ENCODE data around the gene MYO1B.
"Not testable (repeated sequence)": the region's sequence is repeated elsewhere in the genome, so short reads cannot be mapped to it uniquely, and the experiment has no call there.

The MYO1B gene

GRCh38 chr2:191415858-191416257 is 170.7 kb downstream of the MYO1B start:
- DNase-seq = no peak

GRCh38 chr2:191417746-191418145 is 172.5 kb downstream of the MYO1B start:
- DNase-seq = no peak

- no peak for DNase-seq
Observed at GRCh38 chr2:191421950-191422349, 176.7 kb downstream of the MYO1B start.

GRCh38 chr2:191427031-191427430 is 181.8 kb downstream of the MYO1B start:
- no peak for DNase-seq

GRCh38 chr2:191428141-191428540 is 182.9 kb downstream of the MYO1B start:
- DNase-seq = no peak

GRCh38 chr2:191430476-191430875 is 185.3 kb downstream of the MYO1B start:
- DNase-seq = no peak

- DNase-seq = no peak
Observed at GRCh38 chr2:191432121-191432520, 186.9 kb downstream of the MYO1B start.

GRCh38 chr2:191434072-191434471 is 188.9 kb downstream of the MYO1B start:
- DNase-seq = no peak

GRCh38 chr2:191435141-191435540 is 189.9 kb downstream of the MYO1B start:
- DNase-seq = no peak

- no peak for DNase-seq
Observed at GRCh38 chr2:191436368-191437055, 191.3 kb downstream of the MYO1B start.

- no peak for DNase-seq
Observed at GRCh38 chr2:191439481-191439880, 194.3 kb downstream of the MYO1B start.

- DNase-seq = no peak
Observed at GRCh38 chr2:191441496-191442214, 196.5 kb downstream of the MYO1B start.

GRCh38 chr2:191443446-191443845 is 198.2 kb downstream of the MYO1B start:
- no peak for DNase-seq

GRCh38 chr2:191446910-191447309 is 201.7 kb downstream of the MYO1B start:
- DNase-seq = no peak

- DNase-seq = no peak
Observed at GRCh38 chr2:191451116-191451515, 205.9 kb downstream of the MYO1B start.

- no peak for DNase-seq
Observed at GRCh38 chr2:191452065-191452464, 206.9 kb downstream of the MYO1B start.

GRCh38 chr2:191453761-191454160 is 208.6 kb downstream of the MYO1B start:
- no peak for DNase-seq

GRCh38 chr2:191456506-191456905 is 211.3 kb downstream of the MYO1B start:
- not testable (repeated sequence) for DNase-seq

- no peak for DNase-seq
Observed at GRCh38 chr2:191459158-191459557, 214.0 kb downstream of the MYO1B start.

- DNase-seq = no peak
Observed at GRCh38 chr2:191462370-191462769, 217.2 kb downstream of the MYO1B start.

- no peak for DNase-seq
Observed at GRCh38 chr2:191463790-191464189, 218.6 kb downstream of the MYO1B start.

GRCh38 chr2:191465766-191466420 is 220.7 kb downstream of the MYO1B start:
- no peak for DNase-seq

- peak; percentile 38 for DNase-seq
Observed at GRCh38 chr2:191467113-191467512, 221.9 kb downstream of the MYO1B start.

GRCh38 chr2:191470306-191470705 is 225.1 kb downstream of the MYO1B start:
- peak; percentile 69 for DNase-seq
